Measurements from ENCODE around the gene ZFP92.

The ZFP92 gene

DNA sequence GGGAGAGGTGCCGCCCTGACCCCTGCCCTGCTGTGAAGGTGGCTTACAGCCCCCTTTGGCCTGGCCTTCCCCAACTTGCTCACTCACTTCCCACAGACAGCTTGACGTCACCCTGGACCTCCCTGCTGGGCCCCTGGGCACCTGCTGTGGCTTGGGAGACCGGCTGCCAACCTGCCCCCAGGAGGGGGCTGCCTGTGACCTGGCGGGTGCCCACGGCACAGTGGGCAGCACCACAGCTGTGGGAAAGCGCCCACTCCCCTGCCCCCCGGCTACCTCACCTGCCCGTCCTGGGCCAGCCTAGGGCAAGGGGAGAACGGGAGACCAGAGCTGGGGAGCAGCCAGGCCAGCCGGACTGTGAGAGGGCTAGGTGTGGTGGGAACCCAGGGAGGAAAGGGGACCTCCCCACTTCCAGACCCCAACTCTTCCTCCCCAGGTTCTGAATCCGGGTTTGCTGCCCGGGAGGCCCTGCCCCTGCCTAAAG is 2.4 kb upstream of the ZFP92 start:
- no peak for DNase-seq (ENCODE audit: low spot score)

DNA sequence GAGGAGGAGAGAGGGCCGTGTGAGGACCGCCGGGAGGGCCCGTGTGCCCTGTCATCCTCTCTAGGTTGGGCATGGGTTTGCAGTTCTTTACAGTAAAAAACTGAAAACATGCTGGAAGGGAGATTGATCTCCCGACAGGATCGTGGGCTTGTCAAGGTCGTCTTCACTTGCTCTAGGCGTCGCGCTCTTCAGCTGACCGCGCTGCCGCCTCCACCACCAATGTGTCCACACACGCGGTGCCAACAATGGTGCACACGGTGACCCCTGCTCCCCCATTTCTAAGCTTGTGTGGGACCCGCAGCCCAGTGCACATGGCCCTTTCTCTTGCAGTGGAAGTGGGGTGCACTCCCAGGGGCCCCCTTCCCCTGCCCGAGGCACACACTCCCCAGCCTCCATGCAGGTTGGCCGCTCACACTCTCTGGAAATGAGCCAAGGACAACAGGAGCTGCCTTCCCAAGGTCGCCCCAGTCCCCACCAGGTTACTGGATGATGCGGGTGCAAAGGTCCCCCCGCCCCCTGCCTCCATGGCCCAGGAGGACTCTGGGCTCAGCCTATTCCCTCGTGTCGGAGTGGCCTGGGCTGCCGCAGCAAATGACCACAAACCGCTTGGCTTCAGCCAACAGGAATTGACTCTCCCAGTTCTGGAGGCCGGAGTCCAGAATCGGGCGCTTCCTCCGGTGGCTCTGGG is 1.7 kb upstream of the ZFP92 start:
- no peak for DNase-seq (ENCODE audit: low spot score)

DNA sequence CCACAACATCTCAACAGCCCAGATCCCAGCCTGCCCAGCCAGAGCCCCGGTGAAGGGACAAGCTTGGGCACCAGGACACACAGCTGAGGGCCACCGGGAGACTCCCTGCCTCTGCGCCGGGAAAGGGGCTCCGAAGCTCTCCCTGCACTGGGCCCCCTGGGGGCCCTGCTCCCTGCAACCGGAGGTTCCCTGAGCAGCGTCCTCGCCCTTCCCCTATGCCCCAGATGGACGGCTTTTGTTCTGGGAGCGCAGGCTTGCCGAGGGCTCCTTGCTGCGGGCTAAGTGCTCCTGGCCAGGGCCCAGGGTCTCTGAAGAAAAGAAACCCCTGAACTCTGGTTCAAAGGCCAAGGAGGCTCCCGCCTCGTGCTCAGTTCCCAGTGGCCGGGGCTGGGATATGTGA is 899 bp upstream of the ZFP92 start:
- DNase-seq (ENCODE audit: low spot score), result no peak

DNA sequence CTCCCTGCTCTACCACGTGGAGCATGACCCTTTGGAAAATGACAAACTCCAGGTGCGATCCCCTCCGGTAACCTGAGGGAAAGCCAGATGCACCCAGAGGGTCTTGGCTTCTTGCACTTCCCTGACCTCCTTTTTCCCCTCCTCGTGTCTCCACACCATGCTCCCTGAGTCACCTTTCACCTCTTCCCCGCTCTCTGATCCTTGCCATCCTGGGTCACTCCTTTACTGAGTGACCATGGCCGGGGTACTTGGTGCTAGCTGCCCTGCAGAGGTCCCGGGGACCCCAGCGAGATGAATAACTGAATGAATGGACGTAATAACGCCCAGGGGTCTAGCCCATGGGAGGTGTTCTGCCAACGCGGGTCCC is 401 bp upstream of the ZFP92 start:
- no peak for DNase-seq (ENCODE audit: low spot score)

DNA sequence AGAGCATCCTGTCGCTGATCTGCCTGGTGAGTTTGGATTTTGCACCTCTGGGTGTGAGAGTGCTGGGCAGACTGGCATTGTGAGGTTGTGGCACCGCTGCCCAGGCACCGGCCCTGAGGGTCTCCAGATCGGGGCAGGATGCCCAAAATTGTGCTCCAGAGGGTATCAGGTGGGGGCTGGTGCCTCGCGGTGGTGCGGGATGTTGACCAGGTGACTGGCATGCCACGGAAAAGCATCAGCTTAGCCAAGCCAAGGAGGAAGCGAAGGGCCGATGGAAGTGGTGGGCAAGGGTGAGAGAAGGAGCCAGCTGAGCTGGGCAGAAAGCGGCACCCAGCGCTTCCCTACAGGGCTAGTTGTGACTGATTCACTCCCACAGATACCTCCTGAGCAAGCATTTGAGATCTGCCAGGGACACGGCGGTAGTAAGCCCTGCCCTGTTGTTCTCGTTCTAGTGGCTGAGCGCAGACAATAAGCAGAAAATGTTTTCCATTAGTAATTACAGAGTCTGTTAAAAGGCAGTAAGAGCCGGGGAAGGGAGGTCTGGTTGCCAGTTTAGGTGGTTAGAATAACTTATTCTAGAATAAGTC is 809 bp downstream of the ZFP92 start:
- no peak for DNase-seq (ENCODE audit: low spot score)

DNA sequence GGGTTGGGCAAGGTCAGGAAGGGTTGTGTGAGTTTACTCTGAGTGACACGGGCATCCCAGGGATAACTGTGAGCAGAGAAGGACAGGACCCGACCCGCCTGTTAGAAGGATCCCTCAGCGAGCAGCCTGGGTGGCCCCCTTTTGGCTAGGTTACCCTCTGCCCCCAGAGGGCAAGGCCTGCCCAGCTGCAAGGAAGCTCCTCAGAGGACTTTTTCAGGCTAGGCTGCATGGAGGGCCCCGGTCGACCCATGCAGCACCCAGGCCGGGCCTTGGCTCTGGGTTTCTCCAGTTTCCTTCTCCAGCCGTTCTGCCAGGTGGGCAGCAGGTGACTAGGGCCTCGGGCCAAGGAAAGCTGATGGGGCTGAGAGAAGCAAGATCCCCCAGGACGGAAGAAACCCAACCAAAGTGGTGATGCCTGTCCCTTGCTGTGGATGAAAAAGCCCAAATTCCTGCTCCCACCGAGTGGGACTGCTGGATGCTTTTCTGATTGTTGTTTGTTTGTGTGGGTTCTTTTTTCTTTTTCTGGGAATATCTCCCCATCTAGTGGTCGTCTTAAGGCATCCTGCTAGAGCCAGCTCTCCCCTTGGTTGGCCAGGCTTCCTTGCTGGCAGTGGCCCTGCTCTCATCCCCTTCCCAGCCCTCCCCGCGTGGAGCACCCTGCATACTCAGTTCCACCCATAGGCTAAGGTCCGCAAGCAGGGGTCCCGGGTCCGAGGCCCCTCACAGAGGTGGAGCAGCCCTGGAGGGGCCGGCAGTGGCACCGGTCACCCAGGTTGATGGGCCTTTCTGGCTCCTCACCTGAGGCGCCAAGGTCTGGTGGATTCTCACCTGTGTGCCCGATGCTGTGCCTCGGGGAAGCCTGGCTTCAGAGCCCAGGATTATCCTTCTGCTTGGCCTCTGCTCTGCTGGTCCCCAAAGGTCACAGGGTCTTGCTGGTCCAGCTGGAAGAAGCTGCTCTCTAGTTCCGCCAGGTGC is 1.8 kb downstream of the ZFP92 start:
- DNase-seq (ENCODE audit: low spot score), result no peak

DNA sequence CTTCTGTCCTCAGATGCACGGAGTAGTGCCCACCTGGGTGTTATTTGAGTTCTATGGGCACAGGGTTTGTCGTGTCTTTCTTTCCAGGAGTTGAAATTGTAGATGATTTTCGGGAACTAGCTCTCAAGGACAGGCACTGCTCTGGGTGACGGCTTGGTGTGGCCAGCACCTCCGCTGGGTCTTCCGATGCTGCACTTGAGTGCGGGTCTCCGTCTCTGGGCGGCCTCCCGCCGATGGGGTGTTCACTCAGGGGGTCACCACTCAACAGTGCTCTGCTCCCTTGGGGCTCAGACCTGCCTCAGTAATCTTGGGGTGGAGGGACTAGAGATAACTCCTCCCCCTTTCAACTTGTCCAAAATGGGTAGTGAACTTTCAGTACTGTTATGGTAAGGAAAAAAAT is 2.5 kb downstream of the ZFP92 start:
- DNase-seq (ENCODE audit: low spot score), result no peak

DNA sequence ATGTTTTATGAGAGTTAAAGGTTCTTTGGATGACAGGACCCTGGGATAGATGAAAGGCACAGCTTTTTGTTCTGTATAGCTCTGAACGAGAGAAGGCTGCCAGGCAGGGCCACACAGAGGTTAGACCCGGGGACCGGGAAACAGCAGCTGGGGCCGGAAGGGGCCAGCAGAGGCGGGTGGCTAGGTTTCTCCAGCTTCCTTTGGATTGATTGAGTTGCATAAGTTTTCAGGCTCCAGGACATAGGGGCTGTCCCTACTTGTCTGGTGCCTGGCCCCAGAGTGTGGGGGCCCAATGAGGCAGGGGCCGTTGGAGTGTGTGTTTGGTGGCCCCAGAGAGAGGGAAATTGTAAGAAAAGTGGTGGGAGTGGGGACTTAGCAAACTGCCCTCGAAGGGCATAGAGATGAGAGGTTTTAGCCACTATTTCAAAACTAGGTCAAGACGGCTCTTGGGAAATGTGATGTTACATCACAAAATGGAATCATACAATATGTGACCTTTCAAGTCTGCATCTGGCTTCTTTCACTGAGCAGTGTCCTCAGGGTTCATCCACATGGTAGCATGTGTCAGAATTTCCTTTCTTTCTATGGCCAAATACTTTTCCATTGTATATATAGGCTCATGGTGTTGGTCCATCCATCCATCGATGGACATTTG is 3.7 kb downstream of the ZFP92 start:
- no peak for DNase-seq (ENCODE audit: low spot score)

DNA sequence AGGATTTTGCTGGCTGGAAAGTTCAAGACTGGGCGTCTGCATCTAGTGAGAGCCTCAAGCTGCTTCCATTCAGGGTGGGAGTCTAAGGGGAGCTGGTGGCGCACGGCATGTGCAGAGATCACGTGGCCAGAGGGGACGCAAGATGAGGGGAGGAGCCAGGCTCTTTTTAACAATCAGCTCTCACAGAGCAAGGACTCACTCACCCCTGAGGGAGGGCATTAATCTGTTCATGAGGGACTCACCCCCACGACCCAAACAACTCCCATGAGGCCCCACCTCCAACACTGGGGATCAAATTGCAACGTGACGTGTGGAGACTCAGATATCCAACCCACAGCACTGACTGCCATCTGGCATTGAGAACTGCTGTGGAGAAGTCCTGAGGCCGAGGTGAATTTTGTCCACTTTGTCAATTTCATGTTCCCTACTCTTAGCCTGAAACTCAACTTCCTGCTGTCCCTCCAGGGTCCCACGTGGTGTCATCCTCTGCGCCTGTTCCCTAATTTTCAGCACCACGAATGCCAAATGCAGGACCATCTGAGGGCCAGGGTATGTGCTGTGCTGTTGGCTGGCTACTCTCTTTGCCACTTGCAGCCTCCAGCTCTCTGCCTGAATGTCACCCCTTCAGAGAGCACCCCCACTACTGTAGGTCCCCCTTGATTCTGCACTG is 5.6 kb downstream of the ZFP92 start:
- DNase-seq (ENCODE audit: low spot score), result no peak

DNA sequence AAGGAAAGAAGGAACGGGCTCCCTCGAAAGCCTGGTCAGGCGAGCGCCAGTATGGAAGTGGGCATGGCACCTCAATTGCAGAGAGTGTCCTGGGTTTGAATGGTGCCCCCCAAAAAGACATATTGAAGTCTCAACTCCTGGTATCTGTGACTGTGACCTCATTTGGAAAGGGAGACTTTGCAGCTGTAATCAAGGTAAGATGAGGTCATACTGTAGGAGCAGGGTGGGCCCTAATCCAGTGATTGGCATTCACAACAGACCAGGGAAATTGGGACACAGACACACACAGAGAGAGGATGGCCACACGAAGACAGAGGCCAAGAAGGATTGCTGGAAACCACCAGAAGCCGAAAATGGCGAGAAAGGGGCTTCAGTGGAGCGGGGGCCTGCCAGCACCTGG is 6.4 kb downstream of the ZFP92 start:
- no peak for DNase-seq (ENCODE audit: low spot score)

DNA sequence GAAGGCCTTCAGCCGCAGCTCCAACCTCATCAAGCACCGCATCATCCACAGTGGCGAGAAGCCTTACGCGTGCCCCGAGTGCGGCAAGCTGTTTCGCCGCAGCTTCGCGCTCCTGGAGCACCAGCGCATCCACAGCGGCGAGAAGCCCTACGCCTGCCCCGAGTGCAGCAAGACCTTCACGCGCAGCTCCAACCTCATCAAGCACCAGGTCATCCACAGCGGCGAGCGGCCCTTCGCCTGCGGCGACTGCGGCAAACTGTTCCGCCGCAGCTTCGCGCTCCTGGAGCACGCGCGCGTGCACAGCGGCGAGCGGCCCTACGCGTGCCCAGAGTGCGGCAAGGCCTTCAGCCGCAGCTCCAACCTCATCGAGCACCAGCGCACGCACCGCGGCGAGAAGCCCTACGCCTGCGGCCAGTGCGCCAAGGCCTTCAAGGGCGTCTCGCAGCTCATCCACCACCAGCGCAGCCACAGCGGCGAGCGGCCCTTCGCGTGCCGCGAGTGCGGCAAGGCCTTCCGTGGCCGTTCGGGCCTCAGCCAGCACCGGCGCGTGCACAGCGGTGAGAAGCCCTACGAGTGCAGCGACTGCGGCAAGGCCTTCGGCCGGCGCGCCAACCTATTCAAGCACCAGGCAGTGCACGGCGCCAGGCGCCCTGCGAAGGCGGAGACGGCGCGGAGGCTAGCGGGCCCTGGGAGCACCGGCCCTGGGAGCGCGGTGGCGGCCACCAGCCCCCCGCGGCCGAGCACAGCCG is 9.8 kb downstream of the ZFP92 start:
- DNase-seq (ENCODE audit: low spot score), result no peak

DNA sequence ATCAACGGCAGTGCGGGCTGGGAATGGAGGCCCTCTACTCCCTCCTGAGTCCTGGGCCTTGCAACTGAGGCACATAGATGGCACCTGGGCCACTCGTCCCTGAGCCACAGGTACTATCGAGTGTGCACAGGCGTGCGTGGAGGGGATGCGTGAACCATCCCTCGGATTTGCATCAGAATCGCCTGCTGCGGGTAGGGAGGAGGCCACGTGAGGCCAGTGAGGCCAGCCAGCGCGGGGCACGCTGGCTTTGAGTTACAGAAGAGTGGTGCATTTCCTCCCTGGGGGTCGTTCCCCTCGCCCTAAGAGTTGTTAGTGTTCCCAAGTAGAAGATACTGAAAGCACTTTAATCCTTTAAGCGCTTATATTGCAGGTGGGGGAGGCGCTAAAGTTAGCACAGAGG is 10.6 kb downstream of the ZFP92 start:
- DNase-seq (ENCODE audit: low spot score), result no peak

DNA sequence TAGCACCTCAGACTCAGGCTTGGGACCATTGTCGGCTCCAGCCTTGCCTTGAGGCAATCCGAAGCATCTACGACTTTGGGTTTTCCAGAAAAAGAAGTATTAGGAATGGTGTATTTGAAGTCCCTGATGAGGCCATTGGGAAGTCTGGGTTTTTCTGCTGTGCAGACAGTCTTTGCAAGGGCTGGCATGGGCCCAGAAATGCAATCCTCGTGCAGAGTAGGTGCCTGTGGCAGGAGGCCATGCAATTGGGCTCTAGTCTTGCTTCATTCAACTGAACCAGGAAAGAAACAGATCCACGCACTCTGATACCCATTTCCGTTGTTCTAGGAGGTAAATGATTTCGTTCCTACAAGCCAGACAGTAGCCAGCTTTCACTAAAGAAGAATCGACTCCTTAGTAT is 12.4 kb downstream of the ZFP92 start:
- DNase-seq (ENCODE audit: low spot score), result no peak

DNA sequence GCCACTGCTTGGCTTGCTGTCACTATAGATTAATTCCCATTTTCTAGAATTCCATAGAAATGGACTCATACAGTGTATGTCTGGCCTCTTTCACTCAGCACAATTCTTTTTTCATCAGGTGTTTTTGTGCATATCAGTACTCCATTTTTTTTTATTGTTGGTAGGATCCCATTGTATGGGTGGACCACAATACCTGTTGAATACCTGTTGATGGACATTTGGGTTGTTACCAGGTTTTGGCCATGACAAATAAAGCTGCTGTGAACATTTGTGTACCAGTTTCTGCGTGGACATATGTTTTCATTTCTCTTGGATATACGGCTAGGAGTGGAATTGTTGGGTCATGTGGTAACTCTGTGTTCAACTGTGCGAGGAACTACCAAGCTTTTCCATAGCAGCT is 14.9 kb downstream of the ZFP92 start:
- DNase-seq (ENCODE audit: low spot score), result no peak

DNA sequence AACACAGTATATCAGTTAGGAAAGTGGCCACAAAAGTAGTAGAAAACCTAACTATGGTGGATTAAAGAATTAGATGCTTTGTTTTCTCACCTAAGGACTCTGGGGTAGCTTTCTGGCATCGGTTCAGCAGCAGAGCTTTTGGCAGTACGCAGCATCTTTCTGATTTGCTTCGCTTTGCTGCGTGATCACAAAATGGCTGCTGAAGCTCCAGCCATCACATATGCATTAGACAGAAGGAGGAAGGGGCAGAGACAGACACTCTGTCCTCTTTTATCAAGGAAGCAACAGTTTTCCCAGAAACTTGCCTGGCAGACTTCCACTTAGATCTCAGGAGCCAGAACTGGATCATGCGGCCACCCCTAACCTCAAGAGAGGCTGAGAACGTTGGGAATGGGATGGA is 19.5 kb downstream of the ZFP92 start:
- DNase-seq (ENCODE audit: low spot score), result no peak

DNA sequence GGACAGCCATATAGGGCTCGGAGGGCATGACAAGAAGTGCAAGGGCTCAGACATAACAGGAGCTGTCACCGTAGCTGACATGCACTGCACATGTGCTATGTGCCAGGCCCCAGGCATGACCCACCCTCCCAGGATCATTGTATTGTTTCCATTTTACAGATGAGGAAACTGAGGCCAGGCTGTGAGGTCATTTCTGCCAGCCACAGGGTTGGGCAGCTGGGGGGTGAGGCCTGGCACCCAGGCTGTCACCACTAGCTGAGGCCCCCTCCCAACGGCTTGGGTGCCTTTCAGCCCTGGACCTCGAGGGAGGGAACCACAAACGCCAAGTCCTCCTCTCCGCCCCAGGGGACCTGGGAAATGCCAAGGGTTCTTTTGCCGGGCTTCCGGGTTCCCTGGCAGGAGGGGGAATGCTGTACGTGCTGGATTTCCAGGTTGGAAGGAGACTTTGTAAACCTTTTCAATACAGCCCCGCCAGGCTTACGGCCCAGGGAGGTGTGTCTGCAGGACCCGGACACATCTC is 21.9 kb downstream of the ZFP92 start:
- no peak for DNase-seq (ENCODE audit: low spot score)

DNA sequence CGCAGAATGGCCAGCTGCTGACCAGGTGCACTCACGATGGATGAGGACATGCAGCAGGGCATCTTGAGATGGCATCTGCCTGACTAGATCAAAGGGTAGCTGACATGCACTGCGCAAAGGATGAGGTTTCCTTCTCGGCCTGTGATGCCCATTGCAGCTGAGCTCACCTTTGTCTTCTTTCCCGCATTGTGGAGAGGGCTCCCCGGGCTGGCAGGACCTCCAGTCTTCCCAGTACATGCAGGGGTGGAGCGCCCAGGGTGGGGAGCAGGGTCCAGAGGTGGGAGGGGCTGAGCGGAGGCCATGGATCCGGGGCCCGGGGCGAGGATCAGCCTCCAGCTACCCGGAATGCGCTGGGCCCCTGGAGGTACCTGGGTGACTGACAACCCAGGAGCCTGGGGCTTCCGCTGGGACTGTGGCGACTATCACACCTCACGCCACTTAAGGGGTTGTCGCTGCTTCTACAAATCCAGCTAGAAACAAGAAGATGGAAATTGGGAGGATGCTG is 22.6 kb downstream of the ZFP92 start:
- no peak for DNase-seq (ENCODE audit: low spot score)

DNA sequence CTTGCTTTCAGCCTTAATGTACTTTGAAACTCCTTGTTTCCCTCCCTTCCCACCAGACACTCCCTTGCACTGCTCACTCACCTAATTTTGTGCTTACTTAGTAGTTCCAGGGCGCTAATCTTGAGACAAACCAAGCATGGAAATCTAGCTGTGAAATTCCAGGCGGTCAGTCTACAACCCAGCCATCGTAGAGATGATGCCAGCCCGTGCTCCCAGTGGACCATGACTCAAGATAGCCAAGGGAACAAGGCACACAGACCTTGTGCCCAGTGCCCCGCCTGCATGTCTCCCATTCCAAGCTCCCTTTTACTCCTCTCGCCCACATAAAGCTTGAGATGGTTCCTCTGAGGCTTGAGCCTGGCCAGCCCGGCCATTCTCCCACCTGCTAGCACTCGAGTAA is 23.5 kb downstream of the ZFP92 start:
- no peak for DNase-seq (ENCODE audit: low spot score)

DNA sequence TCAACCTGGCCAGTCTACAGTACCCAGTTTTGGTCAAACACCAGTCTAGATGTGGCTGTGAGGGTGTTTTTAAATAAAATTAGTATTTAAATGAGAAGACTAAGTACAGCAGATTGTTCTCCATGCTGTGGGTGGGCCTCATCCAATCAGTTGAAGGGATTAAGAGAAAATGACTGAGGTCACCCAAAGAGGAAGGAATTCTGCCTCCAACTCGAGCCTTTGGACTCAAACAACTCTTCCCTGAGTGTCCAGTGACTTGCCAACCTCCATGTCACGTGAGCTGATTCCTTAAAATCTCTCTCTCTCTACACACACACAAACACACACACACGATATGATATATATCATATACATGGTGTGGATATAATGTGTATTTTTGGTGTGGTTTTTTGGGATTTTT is 24.6 kb downstream of the ZFP92 start:
- DNase-seq (ENCODE audit: low spot score), result no peak

DNA sequence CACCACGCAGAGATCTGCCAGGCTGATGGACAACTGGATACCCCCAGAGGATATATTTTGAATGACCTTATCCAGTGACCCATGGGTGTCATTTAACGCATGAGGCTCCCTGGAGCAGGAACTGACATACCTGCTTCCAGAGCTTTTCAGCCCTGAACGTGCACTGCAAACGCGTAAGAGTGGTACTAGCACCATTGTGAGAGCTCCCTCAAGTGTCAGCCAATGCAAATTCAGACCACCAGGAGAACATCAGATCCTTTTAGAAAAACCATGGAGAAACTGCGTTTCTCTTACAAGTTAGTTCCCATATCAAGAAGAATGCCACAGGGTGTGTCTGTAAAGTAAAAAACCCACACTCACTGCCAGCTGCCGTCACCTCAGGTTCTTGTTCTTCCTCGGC is 27.3 kb downstream of the ZFP92 start:
- DNase-seq (ENCODE audit: low spot score), result peak; percentile 54

DNA sequence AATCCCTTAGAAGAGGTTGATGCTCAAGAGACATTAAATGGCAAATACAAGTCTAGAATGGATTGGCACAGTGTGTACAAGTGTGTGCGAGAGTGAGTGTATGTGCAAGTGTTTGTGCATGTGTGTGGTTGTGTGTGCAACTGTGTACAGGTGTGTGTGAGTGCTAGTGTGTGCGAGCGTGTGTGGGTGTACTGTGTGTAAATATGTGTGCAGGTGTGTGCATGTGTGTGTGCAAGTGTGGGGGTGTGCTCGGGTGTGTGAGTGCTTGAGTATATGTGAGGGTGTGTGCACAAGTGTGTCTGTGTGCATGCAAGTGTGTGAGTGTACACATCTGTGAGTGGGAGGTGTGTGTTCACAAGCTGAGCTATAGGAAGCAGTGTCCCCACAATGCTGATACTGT is 28.7 kb downstream of the ZFP92 start:
- no peak for DNase-seq (ENCODE audit: low spot score)
